Endothelial cell of umbilical vein (primary cell): ENCODE data around the gene MBOAT1.

Experiments used
- CTCF ChIP-seq, 2 donors: IDR thresholded peaks; 1 replicate in 1 of 2; 2 replicates in 1 of 2; pipeline ENCODE4 v1.5.1; 2011; ENCODE audit warnings: low read length in 2 of 2, mild to moderate bottlenecking in 2 of 2, moderate library complexity in 2 of 2, control low read depth in 1 of 2, inconsistent platforms in 1 of 2, low read depth in 1 of 2; ENCODE audit not compliant: insufficient read depth in 1 of 2; ENCODE audit errors: extremely low read depth in 1 of 2
- MYC ChIP-seq: IDR thresholded peaks from one replicate; pipeline ENCODE4 v1.6.1; 2011; ENCODE audit warnings: mild to moderate bottlenecking, low read depth, low read length
- POLR2A ChIP-seq: IDR thresholded peaks from 2 replicates; pipeline ENCODE4 v1.6.1; 2012; ENCODE audit warnings: low read depth, mild to moderate bottlenecking, control low read depth, low read length
- POLR2AphosphoS5 ChIP-seq: IDR thresholded peaks from 2 replicates; pipeline ENCODE4 v1.6.1; 2012; ENCODE audit warnings: low read depth, mild to moderate bottlenecking, control low read depth, low read length, moderate library complexity; ENCODE audit not compliant: insufficient read depth

GRCh38 chr6:20142866-20143265, 69.4 kb downstream of the MBOAT1 start:
- no peak for TF ChIP-seq CTCF (IDR thresholded peaks at IDR 0.05; ENCODE audit: extremely low read depth in 1 of 2, insufficient read depth in 1 of 2, low read depth in 1 of 2, low read length in 2 of 2)
- no peak for TF ChIP-seq POLR2AphosphoS5
- TF ChIP-seq POLR2A, result no peak
- TF ChIP-seq MYC, result no peak
